ENCODE data around the gene PGAP3.
A peak's percentile ranks its signal among the peaks of the same experiment; 100 is the strongest.

PGAP3 gene

DNA sequence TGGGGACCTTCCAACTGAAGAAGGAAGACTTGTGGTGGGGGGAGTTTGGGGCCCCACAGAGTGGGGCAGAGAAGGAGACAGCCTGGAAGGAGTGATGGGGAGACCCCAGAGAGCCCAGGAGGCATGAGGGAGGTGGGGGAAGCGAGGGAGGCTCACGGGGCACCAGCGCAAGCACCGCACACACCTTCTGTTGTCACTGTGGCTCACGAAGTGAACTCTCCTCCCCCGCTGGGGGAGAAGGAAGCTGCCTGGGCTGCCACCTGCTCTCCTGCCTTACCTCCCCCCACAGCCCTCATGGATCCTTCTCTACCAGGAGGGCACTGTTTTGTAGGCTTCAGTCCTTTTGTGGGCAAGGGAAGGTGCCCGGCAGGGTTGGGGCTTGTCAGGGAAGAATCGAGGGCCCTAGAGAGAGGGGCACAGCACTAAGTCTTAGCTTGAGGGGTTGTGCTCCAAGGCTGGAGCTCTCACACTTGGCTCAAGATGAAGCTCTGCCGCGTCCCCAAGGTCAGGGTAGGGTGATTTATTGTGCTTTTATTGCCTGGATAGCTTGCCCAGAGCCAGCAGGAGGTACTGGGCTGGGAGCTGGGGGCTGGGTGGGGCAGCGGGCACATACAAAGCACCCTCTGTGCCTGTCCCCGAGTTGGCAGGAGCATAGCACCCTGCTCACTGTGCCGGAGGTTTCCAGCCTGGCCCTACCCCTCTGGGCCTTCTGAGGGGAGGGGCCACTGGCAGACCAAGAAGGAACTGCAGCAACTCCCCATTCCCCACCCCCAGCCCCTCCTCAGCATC, 55.5 kb downstream of the PGAP3 start:
- DNase-seq = peak; percentile 77
- H3K4me3 ChIP-seq (ENCODE audit: low read depth, low read length) = no peak overlapping the region
- H3K36me3 ChIP-seq = peaks cover 4% of the 10 kb centered on the region
- no peak for TF ChIP-seq CTCF (IDR thresholded peaks at IDR 0.05; ENCODE audit: low read depth, low read length)
- H3K27me3 ChIP-seq (ENCODE audit: insufficient read depth, low read depth, severe bottlenecking) = peaks cover 4% of the 10 kb centered on the region
- no peaks in the 10 kb centered on the region for H3K9me3 ChIP-seq (ENCODE audit: severe bottlenecking)
- peak overlapping the region; percentile 75 for H3K27ac ChIP-seq

GRCh38 chr17:39631403-39631802, 56.5 kb downstream of the PGAP3 start:
- H3K4me3 ChIP-seq (ENCODE audit: low read depth, low read length) = no peak overlapping the region
- H3K27ac ChIP-seq = no peak overlapping the region; the same call in 1 of the 2 replicates
- no peaks in the 10 kb centered on the region for H3K9me3 ChIP-seq (ENCODE audit: severe bottlenecking)
- no peak for TF ChIP-seq CTCF (IDR thresholded peaks at IDR 0.05; ENCODE audit: low read depth, low read length)
- H3K27me3 ChIP-seq (ENCODE audit: insufficient read depth, low read depth, severe bottlenecking) = peaks cover 4% of the 10 kb centered on the region
- no peak for DNase-seq
- H3K36me3 ChIP-seq = no peaks in the 10 kb centered on the region

GRCh38 chr17:39629898-39630297, 58.0 kb downstream of the PGAP3 start:
- H3K9me3 ChIP-seq (ENCODE audit: severe bottlenecking) = no peaks in the 10 kb centered on the region
- no peak for DNase-seq
- H3K36me3 ChIP-seq = no peaks in the 10 kb centered on the region
- H3K27me3 ChIP-seq (ENCODE audit: insufficient read depth, low read depth, severe bottlenecking) = peaks cover 4% of the 10 kb centered on the region
- no peak overlapping the region for H3K4me3 ChIP-seq (ENCODE audit: low read depth, low read length)
- TF ChIP-seq CTCF (IDR thresholded peaks at IDR 0.05; ENCODE audit: low read depth, low read length) = no peak
- no peak overlapping the region for H3K27ac ChIP-seq

GRCh38 chr17:39629494-39629880, 58.4 kb downstream of the PGAP3 start:
- Histone ChIP-seq H3K36me3 (no peaks in the 10 kb centered on the region), H3K9me3 (ENCODE audit: severe bottlenecking) (no peaks in the 10 kb centered on the region), H3K27me3 (ENCODE audit: insufficient read depth, low read depth, severe bottlenecking) (peaks cover 4% of the 10 kb centered on the region), H3K27ac (no peak overlapping the region), H3K4me3 (ENCODE audit: low read depth, low read length) (no peak overlapping the region)
- no peak for DNase-seq
- TF ChIP-seq CTCF (IDR thresholded peaks at IDR 0.05; ENCODE audit: low read depth, low read length) = no peak

DNA sequence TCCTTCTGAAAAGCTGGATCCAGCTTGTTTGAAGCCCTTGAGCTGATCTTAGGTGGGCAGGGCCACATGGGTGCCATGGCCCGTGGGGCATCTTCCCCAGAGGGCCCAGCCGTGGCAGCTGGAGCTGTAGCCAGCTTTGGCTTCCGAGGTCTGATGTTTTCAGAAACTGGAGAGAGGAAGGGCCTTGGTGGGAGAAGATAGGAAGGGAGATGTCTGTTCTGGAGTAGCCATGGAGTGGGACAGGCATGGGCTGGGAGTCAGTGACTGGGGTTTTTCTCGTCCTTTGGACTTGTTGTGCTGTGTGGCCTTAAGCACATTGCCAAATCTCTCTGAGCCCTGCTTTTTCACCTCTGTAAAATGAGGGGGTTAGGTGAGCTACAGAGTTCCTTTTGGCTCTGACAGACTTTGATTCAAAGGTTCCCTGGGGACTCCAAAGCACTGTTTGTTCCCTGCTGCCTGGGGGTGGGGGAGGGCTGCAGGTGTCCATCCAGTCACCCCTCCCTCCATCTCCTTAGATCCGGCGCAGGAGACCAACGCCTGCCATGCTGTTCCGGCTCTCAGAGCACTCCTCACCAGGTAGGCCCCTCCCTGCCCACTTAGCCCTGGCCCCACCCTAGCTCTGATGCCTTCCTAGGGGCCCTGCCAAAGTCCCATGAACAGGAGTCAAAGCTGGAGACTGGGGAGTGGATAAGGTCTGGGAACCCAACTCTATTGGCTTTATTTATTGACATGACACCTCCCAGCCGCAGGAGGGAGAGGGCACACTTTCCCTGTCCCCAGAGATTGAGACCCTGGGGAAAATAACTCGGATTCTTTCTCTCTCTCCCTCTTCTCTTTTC, 59.0 kb downstream of the PGAP3 start:
- Histone ChIP-seq H3K27me3 (ENCODE audit: insufficient read depth, low read depth, severe bottlenecking) (peaks cover 4% of the 10 kb centered on the region), H3K9me3 (ENCODE audit: severe bottlenecking) (no peaks in the 10 kb centered on the region), H3K36me3 (no peaks in the 10 kb centered on the region), H3K27ac (peak overlapping the region; percentile 41), H3K4me3 (ENCODE audit: low read depth, low read length) (peak overlapping the region; percentile 66; the same call in 1 of the 2 replicates)
- no peak for TF ChIP-seq CTCF (IDR thresholded peaks at IDR 0.05; ENCODE audit: low read depth, low read length)
- DNase-seq = no peak

All from WERI-Rb-1 (cell line).